HL-60 (cell line): ENCODE measurements around the gene PWWP2B.

Experiments
- DNase-seq, 2 experiments: peaks; one replicate each; pipeline ENCODE4 v3.0.0-alpha.2; 2010 to 2020; ENCODE audit warnings: low read depth in 1 of 2, low spot score in 1 of 2
- H3K27ac ChIP-seq: fragments of 250-450 bp; sonication (Bioruptor Pico); replicated peaks from 2 replicates; pipeline ENCODE4 v1.5.1; 2020; ENCODE audit warnings: mild to moderate bottlenecking, moderate library complexity
- H3K27me3 ChIP-seq: fragments of 250-450 bp; sonication (Bioruptor Pico); 2 replicates; pipeline ENCODE4 v1.5.1; 2021; ENCODE audit warnings: mild to moderate bottlenecking, moderate library complexity; ENCODE audit not compliant: insufficient read depth, poor library complexity, severe bottlenecking
- H3K4me3 ChIP-seq: replicated peaks from 2 replicates; pipeline ENCODE4 v1.5.1; 2011; ENCODE audit warnings: mild to moderate bottlenecking, control low read depth, low read length; ENCODE audit not compliant: insufficient read depth
- CTCF ChIP-seq: IDR thresholded peaks from one replicate; pipeline ENCODE4 v1.5.1; 2011; ENCODE audit warnings: low read length, control low read depth, inconsistent platforms; ENCODE audit not compliant: insufficient read depth
- GABPA ChIP-seq: IDR thresholded peaks from 2 replicates; pipeline ENCODE4 v1.6.1; 2012; ENCODE audit warnings: low read depth
- POLR2AphosphoS5 ChIP-seq: IDR thresholded peaks from 2 replicates; pipeline ENCODE4 v1.6.1; 2012; ENCODE audit warnings: low read depth
- REST ChIP-seq: IDR thresholded peaks from 2 replicates; pipeline ENCODE4 v1.6.1; 2012; ENCODE audit warnings: low read depth; ENCODE audit not compliant: insufficient replicate concordance
- SPI1 ChIP-seq: IDR thresholded peaks from 2 replicates; pipeline ENCODE4 v1.6.1; 2012; ENCODE audit warnings: low read depth, mild to moderate bottlenecking, borderline replicate concordance

Gene PWWP2B

GRCh38 chr10:132374176-132374575 lies 22.8 kb upstream of the PWWP2B start:
- DNase-seq: no peak
- TF ChIP-seq GABPA (no peak), SPI1 (no peak), POLR2AphosphoS5 (no peak), REST (no peak), CTCF (no peak)
- Histone ChIP-seq H3K27ac (no peak overlapping the region), H3K27me3 (no peaks in the 10 kb centered on the region), H3K4me3 (no peak overlapping the region)

- H3K27me3 ChIP-seq: no peaks in the 10 kb centered on the region
Measured at GRCh38 chr10:132374612-132375011, 22.4 kb upstream of the PWWP2B start.

More at GRCh38 chr10:132374612-132375011, 22.4 kb upstream of the PWWP2B start:
- TF ChIP-seq SPI1: no peak
- no peak for TF ChIP-seq REST
- no peak for TF ChIP-seq GABPA
- no peak for TF ChIP-seq CTCF
- TF ChIP-seq POLR2AphosphoS5: no peak
- H3K4me3 ChIP-seq: no peak overlapping the region
- no peak overlapping the region for H3K27ac ChIP-seq
- DNase-seq: no peak
